GM19193 (cell line): Measurements from ENCODE around the gene MEIG1.

Experiments
- POLR2A ChIP-seq: IDR thresholded peaks from 4 replicates; pipeline ENCODE4 v1.6.1; 2011; ENCODE audit not compliant: insufficient read depth, insufficient read length; ENCODE audit errors: extremely low read depth

The MEIG1 gene

DNA sequence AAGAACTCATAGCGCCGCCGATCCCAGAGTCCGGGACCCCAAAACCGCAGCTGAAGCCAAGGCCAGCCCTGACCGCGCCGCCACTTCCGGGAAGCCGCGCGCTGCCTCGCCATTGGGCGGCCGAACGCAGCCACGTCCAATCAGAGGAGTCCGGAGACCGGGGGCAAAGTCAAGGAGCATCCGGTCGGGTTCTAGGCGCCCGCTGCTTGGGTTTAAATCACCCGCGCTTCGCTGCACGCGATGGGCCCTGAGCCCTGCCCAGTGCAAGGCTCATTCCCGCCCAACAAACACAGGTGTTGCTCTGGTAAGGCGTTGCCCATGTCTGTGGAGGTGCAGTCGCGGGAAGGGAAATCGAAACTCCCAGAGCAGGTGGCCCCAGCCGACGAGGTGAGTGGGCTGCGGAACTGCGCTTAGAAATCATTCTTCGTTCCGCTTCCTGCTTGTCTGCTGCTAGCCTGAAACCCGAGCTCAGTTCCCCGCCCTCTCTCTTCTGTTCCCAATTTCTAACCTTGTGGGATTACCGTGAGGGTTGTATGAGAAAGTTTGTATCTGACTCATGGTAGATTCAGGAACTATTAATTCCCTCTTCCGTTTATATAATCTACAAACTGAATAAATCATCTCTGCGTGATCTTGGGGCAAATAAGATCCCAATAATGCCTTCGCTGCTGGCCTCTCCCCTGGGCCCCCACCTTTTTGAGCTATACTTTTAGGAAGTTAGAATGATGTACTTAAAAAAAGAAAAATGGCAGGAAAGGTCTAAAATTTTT, 5.0 kb upstream of the MEIG1 start, which contains the start of gene DCLRE1C:
DCLRE1C (minus strand) TSS at position 96 of the 770 bp plus-strand sequence; CDS start at position 10, 86 bp downstream.
- peak; percentile 64 for TF ChIP-seq POLR2A

GRCh38 chr10:14954934-14955333, 4.3 kb upstream of the MEIG1 start:
- TF ChIP-seq POLR2A, result no peak

GRCh38 chr10:14958872-14959220, 342 bp upstream of the MEIG1 start:
- no peak for TF ChIP-seq POLR2A

GRCh38 chr10:14967897-14968296, 8.7 kb downstream of the MEIG1 start:
- no peak for TF ChIP-seq POLR2A

- no peak for TF ChIP-seq POLR2A
Measured at GRCh38 chr10:14971867-14972448, 12.8 kb downstream of the MEIG1 start.

- no peak for TF ChIP-seq POLR2A
Measured at GRCh38 chr10:14975672-14976273, 16.6 kb downstream of the MEIG1 start.

DNA sequence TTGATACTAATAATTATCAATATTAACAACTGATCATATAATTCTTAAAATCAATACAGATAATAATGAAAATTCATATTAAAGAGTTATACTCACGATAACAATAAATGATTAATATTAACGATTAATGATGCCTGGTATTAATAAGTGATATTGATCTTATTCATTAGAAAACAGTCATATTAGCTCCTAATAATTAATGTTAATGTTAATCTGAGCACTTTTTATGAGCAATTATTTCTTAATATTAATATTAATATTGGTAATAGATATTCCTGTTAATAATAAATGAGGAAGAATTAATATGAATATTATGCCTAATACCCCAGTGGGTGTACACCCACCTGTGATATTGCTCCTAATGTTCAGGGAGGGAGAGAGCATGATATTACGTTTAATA, 23.6 kb downstream of the MEIG1 start:
- no peak for TF ChIP-seq POLR2A

GRCh38 chr10:14995964-14996565, 36.9 kb downstream of the MEIG1 start:
- TF ChIP-seq POLR2A, result no peak

DNA sequence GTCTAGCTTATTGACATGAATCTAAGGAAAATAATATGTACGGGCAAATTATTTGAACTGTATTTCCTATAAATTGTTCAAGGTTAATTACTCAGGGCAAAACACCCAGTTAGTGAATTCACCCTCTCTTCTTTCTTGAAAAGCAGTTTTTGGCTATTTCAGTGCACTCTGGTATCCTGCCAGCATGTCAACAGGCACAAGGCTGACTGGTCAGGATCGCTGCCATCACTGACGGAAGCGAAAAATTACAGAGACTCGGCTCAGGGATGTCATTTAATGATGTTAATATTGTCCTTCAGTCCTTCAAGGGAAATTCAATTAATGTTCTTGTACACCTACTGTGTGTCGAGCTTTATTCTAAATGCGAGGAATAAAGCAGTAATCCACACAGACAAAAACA, 56.3 kb downstream of the MEIG1 start:
- TF ChIP-seq POLR2A, result no peak
